ENCODE data around the gene ARTN.

ARTN gene

GRCh38 chr1:43986712-43987111 is 53.1 kb downstream of the ARTN start:
- DNase-seq (ENCODE audit: low spot score) = no peak
